Measurements from ENCODE around the gene EIF4E2.

Gene EIF4E2, protein sequence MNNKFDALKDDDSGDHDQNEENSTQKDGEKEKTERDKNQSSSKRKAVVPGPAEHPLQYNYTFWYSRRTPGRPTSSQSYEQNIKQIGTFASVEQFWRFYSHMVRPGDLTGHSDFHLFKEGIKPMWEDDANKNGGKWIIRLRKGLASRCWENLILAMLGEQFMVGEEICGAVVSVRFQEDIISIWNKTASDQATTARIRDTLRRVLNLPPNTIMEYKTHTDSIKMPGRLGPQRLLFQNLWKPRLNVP

GRCh38 chr2:232550354-232551249 lies at the start of gene EIF4E2, which contains the start of gene TIGD1:
TSS of gene EIF4E2 (plus strand) at chr2:232550689. CDS start at chr2:232550725, 36 bp downstream.
TSS of gene TIGD1 (minus strand) at chr2:232550557. CDS start at chr2:232549882, 675 bp downstream.
- peak; percentile 98 for ATAC-seq
- TF ChIP-seq ZNF8 (CRISPR knock-in tag; IDR thresholded peaks at IDR 0.05) (no peak; the same call in none of the 2 replicates), ZFP3 (CRISPR knock-in tag; IDR thresholded peaks at IDR 0.05) (peak; percentile 11; the same call in 1 of the 2 replicates), TCF4 (CRISPR knock-in tag; IDR thresholded peaks at IDR 0.05; ENCODE audit: borderline replicate concordance) (no peak), GLIS3 (CRISPR knock-in tag; IDR thresholded peaks at IDR 0.05) (no peak), SNAI2 (CRISPR knock-in tag; IDR thresholded peaks at IDR 0.05) (no peak)
- TF ChIP-seq, protein P1, sequence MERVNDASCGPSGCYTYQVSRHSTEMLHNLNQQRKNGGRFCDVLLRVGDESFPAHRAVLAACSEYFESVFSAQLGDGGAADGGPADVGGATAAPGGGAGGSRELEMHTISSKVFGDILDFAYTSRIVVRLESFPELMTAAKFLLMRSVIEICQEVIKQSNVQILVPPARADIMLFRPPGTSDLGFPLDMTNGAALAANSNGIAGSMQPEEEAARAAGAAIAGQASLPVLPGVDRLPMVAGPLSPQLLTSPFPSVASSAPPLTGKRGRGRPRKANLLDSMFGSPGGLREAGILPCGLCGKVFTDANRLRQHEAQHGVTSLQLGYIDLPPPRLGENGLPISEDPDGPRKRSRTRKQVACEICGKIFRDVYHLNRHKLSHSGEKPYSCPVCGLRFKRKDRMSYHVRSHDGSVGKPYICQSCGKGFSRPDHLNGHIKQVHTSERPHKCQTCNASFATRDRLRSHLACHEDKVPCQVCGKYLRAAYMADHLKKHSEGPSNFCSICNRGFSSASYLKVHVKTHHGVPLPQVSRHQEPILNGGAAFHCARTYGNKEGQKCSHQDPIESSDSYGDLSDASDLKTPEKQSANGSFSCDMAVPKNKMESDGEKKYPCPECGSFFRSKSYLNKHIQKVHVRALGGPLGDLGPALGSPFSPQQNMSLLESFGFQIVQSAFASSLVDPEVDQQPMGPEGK (CRISPR knock-in tag; IDR thresholded peaks at IDR 0.05; ENCODE audit: borderline replicate concordance), result peak; percentile 91

- no peak for ATAC-seq
These were observed 49.1 kb upstream of the EIF4E2 start for GRCh38 chr2:232501331-232501771.

DNA sequence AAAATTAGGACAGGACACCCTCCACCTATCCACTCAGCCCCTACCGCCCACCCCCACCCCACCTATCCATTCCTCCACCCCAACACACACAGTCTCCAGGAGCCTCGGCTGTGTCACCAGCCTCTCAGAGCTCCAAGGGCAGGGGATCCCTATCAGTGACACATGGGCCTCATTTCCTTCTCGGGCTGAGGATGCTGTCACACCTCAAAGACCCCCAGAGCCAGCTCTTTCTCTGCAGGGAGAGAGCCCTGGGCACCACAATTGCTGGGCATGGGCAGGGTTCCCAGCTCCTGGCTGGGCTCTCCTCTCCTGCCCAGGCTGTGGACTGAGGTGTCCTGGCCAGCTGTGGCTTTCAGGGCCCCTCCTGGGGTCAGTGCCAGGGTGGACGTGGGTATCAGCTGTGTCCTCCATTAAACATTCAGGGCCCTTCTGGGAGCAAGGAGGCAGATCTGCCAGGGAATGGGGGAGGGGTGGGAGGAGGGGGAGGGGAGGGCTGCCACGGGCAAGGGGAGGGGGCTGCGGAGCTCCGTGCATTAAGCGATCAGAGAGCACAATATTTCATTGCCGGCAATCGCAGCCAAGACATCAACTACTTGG lies 48.6 kb upstream of the EIF4E2 start:
- ATAC-seq, result no peak
- TF ChIP-seq TOX (CRISPR knock-in tag; IDR thresholded peaks at IDR 0.05; ENCODE audit: borderline replicate concordance), result no peak
- TF ChIP-seq, protein P2, sequence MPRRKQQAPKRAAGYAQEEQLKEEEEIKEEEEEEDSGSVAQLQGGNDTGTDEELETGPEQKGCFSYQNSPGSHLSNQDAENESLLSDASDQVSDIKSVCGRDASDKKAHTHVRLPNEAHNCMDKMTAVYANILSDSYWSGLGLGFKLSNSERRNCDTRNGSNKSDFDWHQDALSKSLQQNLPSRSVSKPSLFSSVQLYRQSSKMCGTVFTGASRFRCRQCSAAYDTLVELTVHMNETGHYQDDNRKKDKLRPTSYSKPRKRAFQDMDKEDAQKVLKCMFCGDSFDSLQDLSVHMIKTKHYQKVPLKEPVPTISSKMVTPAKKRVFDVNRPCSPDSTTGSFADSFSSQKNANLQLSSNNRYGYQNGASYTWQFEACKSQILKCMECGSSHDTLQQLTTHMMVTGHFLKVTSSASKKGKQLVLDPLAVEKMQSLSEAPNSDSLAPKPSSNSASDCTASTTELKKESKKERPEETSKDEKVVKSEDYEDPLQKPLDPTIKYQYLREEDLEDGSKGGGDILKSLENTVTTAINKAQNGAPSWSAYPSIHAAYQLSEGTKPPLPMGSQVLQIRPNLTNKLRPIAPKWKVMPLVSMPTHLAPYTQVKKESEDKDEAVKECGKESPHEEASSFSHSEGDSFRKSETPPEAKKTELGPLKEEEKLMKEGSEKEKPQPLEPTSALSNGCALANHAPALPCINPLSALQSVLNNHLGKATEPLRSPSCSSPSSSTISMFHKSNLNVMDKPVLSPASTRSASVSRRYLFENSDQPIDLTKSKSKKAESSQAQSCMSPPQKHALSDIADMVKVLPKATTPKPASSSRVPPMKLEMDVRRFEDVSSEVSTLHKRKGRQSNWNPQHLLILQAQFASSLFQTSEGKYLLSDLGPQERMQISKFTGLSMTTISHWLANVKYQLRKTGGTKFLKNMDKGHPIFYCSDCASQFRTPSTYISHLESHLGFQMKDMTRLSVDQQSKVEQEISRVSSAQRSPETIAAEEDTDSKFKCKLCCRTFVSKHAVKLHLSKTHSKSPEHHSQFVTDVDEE (CRISPR knock-in tag; IDR thresholded peaks at IDR 0.05), result no peak
- TF ChIP-seq ZC3H10 (CRISPR knock-in tag; IDR thresholded peaks at IDR 0.05), result no peak
- no peak for TF ChIP-seq GLIS3 (CRISPR knock-in tag; IDR thresholded peaks at IDR 0.05)
- no peak for TF ChIP-seq RARB (CRISPR knock-in tag; IDR thresholded peaks at IDR 0.05)
- TF ChIP-seq ZNF565 (CRISPR knock-in tag; conservative IDR thresholded peaks at IDR 0.05; ENCODE audit: low read depth), result no peak
- TF ChIP-seq ARNTL (CRISPR knock-in tag; IDR thresholded peaks at IDR 0.05; ENCODE audit: borderline replicate concordance, low read depth), result no peak
- no peak for TF ChIP-seq OSR1 (CRISPR knock-in tag; IDR thresholded peaks at IDR 0.05)
- no peak for TF ChIP-seq ZFP30 (CRISPR knock-in tag; IDR thresholded peaks at IDR 0.05)
- no peak for TF ChIP-seq SNAI2 (CRISPR knock-in tag; IDR thresholded peaks at IDR 0.05)
- TF ChIP-seq, protein P3, sequence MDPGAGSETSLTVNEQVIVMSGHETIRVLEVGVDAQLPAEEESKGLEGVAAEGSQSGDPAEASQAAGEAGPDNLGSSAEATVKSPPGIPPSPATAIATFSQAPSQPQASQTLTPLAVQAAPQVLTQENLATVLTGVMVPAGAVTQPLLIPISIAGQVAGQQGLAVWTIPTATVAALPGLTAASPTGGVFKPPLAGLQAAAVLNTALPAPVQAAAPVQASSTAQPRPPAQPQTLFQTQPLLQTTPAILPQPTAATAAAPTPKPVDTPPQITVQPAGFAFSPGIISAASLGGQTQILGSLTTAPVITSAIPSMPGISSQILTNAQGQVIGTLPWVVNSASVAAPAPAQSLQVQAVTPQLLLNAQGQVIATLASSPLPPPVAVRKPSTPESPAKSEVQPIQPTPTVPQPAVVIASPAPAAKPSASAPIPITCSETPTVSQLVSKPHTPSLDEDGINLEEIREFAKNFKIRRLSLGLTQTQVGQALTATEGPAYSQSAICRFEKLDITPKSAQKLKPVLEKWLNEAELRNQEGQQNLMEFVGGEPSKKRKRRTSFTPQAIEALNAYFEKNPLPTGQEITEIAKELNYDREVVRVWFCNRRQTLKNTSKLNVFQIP (CRISPR knock-in tag; IDR thresholded peaks at IDR 0.05; ENCODE audit: borderline replicate concordance, low read depth), result no peak
- TF ChIP-seq CSDC2 (CRISPR knock-in tag; IDR thresholded peaks at IDR 0.05), result no peak

More at GRCh38 chr2:232501331-232501771, 49.1 kb upstream of the EIF4E2 start:
- no peak for TF ChIP-seq OSR1 (CRISPR knock-in tag; IDR thresholded peaks at IDR 0.05)
- TF ChIP-seq ZNF565 (CRISPR knock-in tag; conservative IDR thresholded peaks at IDR 0.05; ENCODE audit: low read depth), result no peak
- no peak for TF ChIP-seq PPARA (CRISPR knock-in tag; IDR thresholded peaks at IDR 0.05; ENCODE audit: borderline replicate concordance)

- no peak for ATAC-seq
- TF ChIP-seq CSRNP3 (CRISPR knock-in tag; IDR thresholded peaks at IDR 0.05) (no peak), ZFP30 (CRISPR knock-in tag; IDR thresholded peaks at IDR 0.05) (no peak), TOX (CRISPR knock-in tag; IDR thresholded peaks at IDR 0.05; ENCODE audit: borderline replicate concordance) (no peak), ZNF70 (CRISPR knock-in tag; IDR thresholded peaks at IDR 0.05) (no peak), PPARA (CRISPR knock-in tag; IDR thresholded peaks at IDR 0.05; ENCODE audit: borderline replicate concordance) (no peak)
- TF ChIP-seq, protein P3 (CRISPR knock-in tag; IDR thresholded peaks at IDR 0.05; ENCODE audit: borderline replicate concordance, low read depth), result no peak
- TF ChIP-seq, protein P2 (CRISPR knock-in tag; IDR thresholded peaks at IDR 0.05), result no peak
These were observed 48.0 kb upstream of the EIF4E2 start for GRCh38 chr2:232502511-232502910.
